PFSK-1 (cell line): Measurements from ENCODE around the gene TCF4.

Experiments used
- POLR2AphosphoS5 ChIP-seq: IDR thresholded peaks from 2 replicates; pipeline ENCODE4 v1.6.1; 2012; ENCODE audit warnings: low read depth, mild to moderate bottlenecking, control low read depth, low read length, moderate library complexity
- TAF1 ChIP-seq: IDR thresholded peaks from 2 replicates; pipeline ENCODE4 v1.6.1; 2012; ENCODE audit warnings: low read length, control low read depth, borderline replicate concordance; ENCODE audit not compliant: insufficient read depth
- TF ChIP-seq, protein P1 (sequence below), 2 experiments: IDR thresholded peaks; 2 replicates each; pipeline versions ENCODE4 v1.6.1 to v1.8.0; 2011 to 2012; ENCODE audit warnings: low read depth in 2 of 2, low read length in 2 of 2, control low read depth in 1 of 2, inconsistent platforms in 1 of 2, mild to moderate bottlenecking in 1 of 2, moderate library complexity in 1 of 2; ENCODE audit not compliant: insufficient read depth in 1 of 2

DNA sequence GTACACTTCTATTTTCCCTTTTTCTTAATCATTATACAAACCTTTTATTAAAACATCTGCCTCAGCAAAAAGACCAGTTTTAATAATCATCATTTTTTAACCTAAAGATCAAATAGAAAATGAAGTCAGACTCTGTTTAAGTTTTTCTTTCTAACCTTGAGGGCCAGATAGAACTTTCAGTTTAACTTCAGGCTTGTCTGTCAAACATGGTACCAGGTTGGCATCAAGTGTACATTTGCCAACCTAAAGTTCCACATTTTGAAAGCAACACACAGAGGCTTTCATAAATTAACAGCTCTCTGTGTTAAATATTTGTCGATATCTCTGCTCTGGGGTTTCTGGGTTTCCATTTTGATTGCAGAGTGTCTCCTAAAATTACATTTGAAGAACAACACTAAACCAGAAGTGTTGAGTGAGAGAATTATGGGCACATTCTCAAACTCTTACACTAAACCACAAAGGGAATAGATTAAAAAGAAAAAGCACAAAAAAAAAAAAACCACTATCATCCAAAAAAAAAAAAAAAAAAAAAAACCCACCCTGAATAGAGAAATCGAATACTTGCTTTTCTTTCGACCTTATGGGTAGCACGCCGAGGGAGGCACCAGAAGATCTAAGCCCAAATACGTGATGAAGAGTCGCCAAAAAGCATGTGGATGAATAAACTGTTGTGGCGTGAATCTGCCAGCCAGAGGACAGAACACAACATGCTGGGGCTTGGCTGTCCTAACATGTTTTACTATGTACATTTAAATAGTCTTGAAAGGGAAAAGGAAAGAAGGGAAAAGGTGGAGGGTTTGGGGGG lies 166.2 kb downstream of the TCF4 start:
- TF ChIP-seq, protein P1, sequence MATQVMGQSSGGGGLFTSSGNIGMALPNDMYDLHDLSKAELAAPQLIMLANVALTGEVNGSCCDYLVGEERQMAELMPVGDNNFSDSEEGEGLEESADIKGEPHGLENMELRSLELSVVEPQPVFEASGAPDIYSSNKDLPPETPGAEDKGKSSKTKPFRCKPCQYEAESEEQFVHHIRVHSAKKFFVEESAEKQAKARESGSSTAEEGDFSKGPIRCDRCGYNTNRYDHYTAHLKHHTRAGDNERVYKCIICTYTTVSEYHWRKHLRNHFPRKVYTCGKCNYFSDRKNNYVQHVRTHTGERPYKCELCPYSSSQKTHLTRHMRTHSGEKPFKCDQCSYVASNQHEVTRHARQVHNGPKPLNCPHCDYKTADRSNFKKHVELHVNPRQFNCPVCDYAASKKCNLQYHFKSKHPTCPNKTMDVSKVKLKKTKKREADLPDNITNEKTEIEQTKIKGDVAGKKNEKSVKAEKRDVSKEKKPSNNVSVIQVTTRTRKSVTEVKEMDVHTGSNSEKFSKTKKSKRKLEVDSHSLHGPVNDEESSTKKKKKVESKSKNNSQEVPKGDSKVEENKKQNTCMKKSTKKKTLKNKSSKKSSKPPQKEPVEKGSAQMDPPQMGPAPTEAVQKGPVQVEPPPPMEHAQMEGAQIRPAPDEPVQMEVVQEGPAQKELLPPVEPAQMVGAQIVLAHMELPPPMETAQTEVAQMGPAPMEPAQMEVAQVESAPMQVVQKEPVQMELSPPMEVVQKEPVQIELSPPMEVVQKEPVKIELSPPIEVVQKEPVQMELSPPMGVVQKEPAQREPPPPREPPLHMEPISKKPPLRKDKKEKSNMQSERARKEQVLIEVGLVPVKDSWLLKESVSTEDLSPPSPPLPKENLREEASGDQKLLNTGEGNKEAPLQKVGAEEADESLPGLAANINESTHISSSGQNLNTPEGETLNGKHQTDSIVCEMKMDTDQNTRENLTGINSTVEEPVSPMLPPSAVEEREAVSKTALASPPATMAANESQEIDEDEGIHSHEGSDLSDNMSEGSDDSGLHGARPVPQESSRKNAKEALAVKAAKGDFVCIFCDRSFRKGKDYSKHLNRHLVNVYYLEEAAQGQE (IDR thresholded peaks at IDR 0.05; ENCODE audit: insufficient read depth in 1 of 2, low read depth in 2 of 2, low read length in 2 of 2) = no peak
- TF ChIP-seq POLR2AphosphoS5 (no peak), TAF1 (no peak)
